HL-60 (cell line): ENCODE results near the gene MED13L.

Experiments used
- CTCF ChIP-seq: IDR thresholded peaks from one replicate; pipeline ENCODE4 v1.5.1; 2011; ENCODE audit warnings: low read length, control low read depth, inconsistent platforms; ENCODE audit not compliant: insufficient read depth
- GABPA ChIP-seq: IDR thresholded peaks from 2 replicates; pipeline ENCODE4 v1.6.1; 2012; ENCODE audit warnings: low read depth
- POLR2AphosphoS5 ChIP-seq: IDR thresholded peaks from 2 replicates; pipeline ENCODE4 v1.6.1; 2012; ENCODE audit warnings: low read depth
- REST ChIP-seq: IDR thresholded peaks from 2 replicates; pipeline ENCODE4 v1.6.1; 2012; ENCODE audit warnings: low read depth; ENCODE audit not compliant: insufficient replicate concordance

DNA sequence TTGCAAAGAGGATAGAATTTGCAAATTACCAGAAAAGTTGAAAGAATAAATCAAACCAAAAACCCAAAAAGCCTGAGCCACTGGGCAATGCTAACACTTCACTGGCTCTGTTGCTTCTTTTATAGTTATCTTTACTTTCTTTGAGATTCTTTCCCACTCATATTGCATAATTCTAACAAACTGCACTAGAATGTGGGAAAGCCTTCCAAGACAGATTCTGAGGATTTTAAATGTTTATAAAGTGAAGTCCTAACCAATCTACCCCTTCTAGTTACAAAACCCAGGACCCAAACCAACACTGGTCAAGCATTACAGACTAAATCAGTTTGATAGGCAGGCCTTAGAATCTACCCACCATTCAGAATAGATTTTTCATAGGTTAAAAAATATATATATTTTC, 150.9 kb downstream of the MED13L start:
- TF ChIP-seq CTCF (no peak), POLR2AphosphoS5 (no peak), REST (no peak), GABPA (no peak)
